Thoracic aorta (tissue), 2 donors: ENCODE data around the gene TNNT3. TPM values are rescaled to one million over a fixed set of nuclear protein-coding genes. Genes with fewer than 3 reads are reported as not detected.

Experiments used
- ATAC-seq: fragments of 150-250 bp; one replicate; pipeline ENCODE4 v1.8.0; 2017; ENCODE audit warnings: low read depth; ENCODE audit not compliant: insufficient number of reproducible peaks, low FRiP score
- DNase-seq: peaks from one replicate; pipeline ENCODE4 v3.0.0-alpha.2; 2020; ENCODE audit warnings: low spot score
- H3K27ac ChIP-seq, 2 donors: fragments of 200-600 bp; sonication (generic); 1 replicate in 1 of 2; 2 replicates in 1 of 2; pipeline ENCODE4 v1.5.1; 2016; ENCODE audit warnings: mild to moderate bottlenecking in 2 of 2, moderate library complexity in 2 of 2
- H3K27me3 ChIP-seq: fragments of 200-600 bp; sonication (generic); replicated peaks from 2 replicates; pipeline ENCODE4 v1.6.0; 2016; ENCODE audit warnings: mild to moderate bottlenecking; ENCODE audit not compliant: insufficient read depth
- H3K36me3 ChIP-seq: fragments of 200-600 bp; sonication (generic); one replicate; pipeline ENCODE4 v1.5.1; 2016
- H3K4me1 ChIP-seq, 2 donors: fragments of 200-600 bp; sonication (generic); 1 replicate in 1 of 2; 2 replicates in 1 of 2; pipeline versions ENCODE4 v1.5.1 to v1.6.0; 2016; ENCODE audit warnings: low read depth in 2 of 2, mild to moderate bottlenecking in 1 of 2; ENCODE audit not compliant: control insufficient read depth in 1 of 2
- H3K4me3 ChIP-seq: fragments of 200-600 bp; sonication (generic); 2 replicates; pipeline ENCODE4 v1.5.1; 2016; ENCODE audit warnings: mild to moderate bottlenecking
- H3K9me3 ChIP-seq: fragments of 200-600 bp; sonication (generic); 2 replicates; pipeline ENCODE4 v1.5.1; 2016
- total RNA-seq, 2 donors: library from RNA; depleted of rRNA; stranded (reverse); fragments of >200 nt; gene quantifications; one replicate each; pipeline versions ENCODE4 v1.1.0 to v1.2.3, GENCODE V29; 2016
- TF ChIP-seq, protein P1 (sequence below): fragments of 200-600 bp; sonication (generic); IDR thresholded peaks from one replicate; pipeline ENCODE4 v1.5.1; 2019; ENCODE audit warnings: antibody characterized with exemption

Gene TNNT3
- total RNA-seq, 2 donors from 2014 or later, result 8.3 to 9.7 TPM

DNA sequence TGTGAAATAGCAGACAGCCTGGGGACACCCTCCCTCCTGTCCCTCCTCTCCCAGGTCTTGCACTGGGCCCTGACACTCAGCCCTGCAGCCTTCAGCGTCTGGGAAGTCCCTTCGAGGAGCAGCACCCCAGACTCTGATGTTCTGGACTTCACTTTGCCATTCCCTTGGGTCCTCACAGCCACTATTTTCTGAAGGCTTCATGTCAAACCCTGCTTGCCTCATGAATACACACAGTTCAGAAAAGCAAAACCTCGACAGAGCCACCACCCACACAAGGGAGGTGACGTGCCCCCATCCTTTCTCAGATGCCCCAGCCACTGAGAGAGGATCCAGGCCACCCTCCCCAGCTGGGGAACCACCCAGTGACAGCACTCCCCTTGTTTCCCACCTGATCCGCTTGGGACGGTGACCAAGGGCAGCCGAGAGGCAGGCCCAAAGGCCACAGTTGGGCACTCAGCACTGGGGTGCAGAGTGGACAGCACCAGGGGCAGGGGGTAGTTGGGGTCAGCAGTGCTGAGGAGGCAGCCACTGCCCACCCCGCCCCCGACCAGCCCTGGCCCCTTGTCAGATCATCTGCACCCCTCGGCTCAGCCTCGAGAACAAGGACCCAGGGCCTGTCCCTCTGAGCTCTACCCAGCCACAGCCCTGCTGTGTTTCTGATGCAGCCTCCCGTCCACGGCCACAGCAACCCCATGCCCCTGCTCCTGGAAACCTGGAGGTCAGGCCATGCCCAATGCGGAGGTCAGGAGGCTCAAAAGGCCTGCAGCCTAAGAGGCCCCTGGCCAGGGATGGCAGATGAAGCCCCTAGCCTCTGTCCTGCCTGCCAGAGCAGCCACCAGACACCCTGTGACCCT is 3.1 kb upstream of the TNNT3 start:
- no peak overlapping the region for H3K4me3 ChIP-seq
- H3K9me3 ChIP-seq, result no peaks in the 10 kb centered on the region
- no peak overlapping the region for H3K27ac ChIP-seq
- H3K27me3 ChIP-seq, result no peaks in the 10 kb centered on the region
- no peaks in the 10 kb centered on the region for H3K4me1 ChIP-seq
- ATAC-seq (no peak), DNase-seq (no peak)
- TF ChIP-seq, protein P1, sequence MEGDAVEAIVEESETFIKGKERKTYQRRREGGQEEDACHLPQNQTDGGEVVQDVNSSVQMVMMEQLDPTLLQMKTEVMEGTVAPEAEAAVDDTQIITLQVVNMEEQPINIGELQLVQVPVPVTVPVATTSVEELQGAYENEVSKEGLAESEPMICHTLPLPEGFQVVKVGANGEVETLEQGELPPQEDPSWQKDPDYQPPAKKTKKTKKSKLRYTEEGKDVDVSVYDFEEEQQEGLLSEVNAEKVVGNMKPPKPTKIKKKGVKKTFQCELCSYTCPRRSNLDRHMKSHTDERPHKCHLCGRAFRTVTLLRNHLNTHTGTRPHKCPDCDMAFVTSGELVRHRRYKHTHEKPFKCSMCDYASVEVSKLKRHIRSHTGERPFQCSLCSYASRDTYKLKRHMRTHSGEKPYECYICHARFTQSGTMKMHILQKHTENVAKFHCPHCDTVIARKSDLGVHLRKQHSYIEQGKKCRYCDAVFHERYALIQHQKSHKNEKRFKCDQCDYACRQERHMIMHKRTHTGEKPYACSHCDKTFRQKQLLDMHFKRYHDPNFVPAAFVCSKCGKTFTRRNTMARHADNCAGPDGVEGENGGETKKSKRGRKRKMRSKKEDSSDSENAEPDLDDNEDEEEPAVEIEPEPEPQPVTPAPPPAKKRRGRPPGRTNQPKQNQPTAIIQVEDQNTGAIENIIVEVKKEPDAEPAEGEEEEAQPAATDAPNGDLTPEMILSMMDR, result no peak
- no peaks in the 10 kb centered on the region for H3K36me3 ChIP-seq

DNA sequence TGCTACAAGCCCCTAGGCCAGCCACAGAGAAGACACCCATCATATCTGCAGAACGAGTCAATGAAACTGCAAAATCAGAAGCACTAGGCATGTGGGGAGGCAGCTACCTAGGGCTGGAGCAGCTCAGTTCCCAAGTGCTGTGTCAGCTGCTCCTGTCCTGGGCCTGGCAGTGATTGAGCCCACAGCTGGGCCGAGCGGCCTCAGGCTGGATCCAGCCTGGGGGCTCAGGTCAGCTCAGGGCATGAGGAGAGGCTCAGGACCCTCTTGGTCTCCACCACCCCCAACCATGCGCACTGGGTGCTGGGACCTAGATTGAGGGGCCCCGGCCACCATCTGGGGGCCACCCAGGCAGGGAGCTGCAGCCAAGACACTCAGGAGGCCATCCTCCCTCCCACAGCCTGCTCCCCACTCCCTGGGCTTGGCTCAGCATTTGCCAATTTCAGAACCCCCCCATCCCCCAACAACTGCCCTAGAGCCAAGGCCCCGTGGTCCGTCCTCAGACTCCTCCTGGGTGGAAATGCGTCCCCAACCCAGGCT is 2.4 kb upstream of the TNNT3 start:
- H3K27me3 ChIP-seq, result no peaks in the 10 kb centered on the region
- no peak overlapping the region for H3K4me3 ChIP-seq
- DNase-seq (no peak), ATAC-seq (no peak)
- TF ChIP-seq, protein P1, result no peak
- no peaks in the 10 kb centered on the region for H3K4me1 ChIP-seq
- no peaks in the 10 kb centered on the region for H3K9me3 ChIP-seq
- no peak overlapping the region for H3K27ac ChIP-seq
- H3K36me3 ChIP-seq, result no peaks in the 10 kb centered on the region

DNA sequence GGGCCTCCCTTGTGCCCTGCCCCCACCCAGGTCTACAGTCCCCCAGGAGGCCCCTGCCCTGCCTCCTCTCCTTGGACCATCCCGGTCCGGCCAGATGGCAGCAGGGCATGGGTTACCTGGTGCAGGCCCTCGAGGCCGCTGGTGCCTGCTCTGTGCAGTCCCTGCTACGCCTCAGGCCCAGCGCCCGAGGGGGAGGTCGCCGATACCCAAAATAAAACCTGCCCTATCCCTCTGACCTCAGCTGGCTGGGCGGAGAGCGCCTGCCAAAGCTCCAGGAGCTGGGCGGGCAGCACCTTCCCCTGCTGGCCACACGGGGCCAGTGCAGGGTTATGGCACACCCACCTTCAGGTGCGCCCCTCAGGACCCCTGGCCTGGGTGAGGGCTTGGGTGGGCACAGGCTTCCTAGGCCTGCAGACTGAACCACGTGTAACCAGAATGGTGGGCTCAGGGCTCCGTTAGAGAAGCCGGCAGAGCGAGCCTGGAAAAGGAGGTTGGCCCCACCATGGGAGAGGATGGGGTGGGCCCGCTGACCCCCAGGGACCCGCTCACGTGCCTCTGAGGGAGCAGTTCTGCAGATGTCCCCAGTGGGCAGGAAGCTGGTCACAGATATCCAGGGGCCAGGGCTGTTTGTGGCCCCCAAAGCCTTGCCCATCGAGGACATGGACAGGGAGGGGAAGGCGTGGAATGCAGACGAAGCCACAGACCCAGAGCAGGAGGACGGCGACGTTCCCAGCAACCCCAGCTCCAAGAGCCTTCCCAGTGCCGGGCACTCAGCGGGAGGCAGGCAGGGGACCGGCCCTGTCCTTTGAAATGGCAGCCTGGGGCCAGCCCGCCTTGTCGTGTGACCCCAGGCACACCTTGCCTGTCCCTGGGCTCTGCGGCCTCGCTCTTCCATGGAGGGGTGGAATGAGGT is 1.7 kb upstream of the TNNT3 start:
- DNase-seq (no peak), ATAC-seq (no peak)
- H3K36me3 ChIP-seq, result no peaks in the 10 kb centered on the region
- H3K4me1 ChIP-seq, result no peaks in the 10 kb centered on the region
- no peaks in the 10 kb centered on the region for H3K27me3 ChIP-seq
- H3K9me3 ChIP-seq, result no peaks in the 10 kb centered on the region
- H3K27ac ChIP-seq, result no peak overlapping the region
- H3K4me3 ChIP-seq, result no peak overlapping the region
- TF ChIP-seq, protein P1, result peak; percentile 46

DNA sequence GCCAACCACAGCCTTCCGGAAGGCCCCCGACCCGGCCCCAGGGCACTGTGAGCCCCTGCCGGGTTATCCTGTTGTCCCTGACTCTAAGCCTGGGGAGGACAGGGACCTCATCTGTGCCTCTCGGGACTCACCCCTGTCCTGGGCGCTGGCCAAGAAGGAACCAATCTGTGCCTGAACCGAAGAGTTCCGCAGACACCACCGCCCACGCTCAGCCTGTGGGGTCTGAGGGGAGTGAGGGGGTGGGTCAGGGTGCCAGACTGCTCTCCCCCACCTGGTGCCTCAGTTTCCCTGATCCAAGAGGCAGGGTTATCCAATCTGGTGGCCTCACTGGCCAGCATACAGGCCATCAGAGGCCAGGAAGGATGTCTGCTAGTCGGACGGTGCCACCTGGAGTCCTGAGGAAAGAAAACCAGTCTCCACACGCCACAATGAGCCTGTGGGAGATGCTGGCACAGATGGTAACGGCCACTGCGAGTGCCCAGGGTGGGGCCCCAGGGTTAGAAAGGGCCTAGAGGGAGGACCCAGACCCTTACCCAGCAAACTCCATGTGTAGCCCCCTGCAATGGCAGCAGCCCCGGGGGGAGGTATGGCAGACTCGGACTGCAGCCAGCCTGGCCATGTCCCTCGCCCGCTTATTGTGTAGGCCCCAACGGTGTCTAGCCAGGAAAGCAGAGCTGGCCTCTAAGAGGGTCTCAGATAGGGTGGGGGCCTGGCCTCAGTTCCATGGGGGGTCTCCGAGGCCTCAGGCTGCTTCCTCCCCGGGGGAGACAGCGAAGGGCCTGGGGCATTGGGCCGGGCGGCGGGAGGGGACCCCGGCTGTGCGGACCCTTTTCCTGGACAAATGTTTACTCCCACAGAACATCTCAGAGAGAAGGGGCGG is 827 bp upstream of the TNNT3 start:
- Histone ChIP-seq H3K27ac (no peak overlapping the region), H3K9me3 (no peaks in the 10 kb centered on the region), H3K36me3 (no peaks in the 10 kb centered on the region), H3K4me1 (no peaks in the 10 kb centered on the region), H3K4me3 (no peak overlapping the region), H3K27me3 (no peaks in the 10 kb centered on the region)
- TF ChIP-seq, protein P1, result no peak
- no peak for ATAC-seq
- no peak for DNase-seq
